ENCODE results near the gene HNF4A.

GRCh38 chr20:44324343-44324742 is 31.2 kb upstream of the HNF4A start:
- TF ChIP-seq CTCF (tag by site-specific recombination; IDR thresholded peaks at IDR 0.05) (no peak), ZNF558 (tag by site-specific recombination; IDR thresholded peaks at IDR 0.05) (no peak), ZNF133 (tag by site-specific recombination; IDR thresholded peaks at IDR 0.05) (no peak), KLF7 (tag by site-specific recombination; IDR thresholded peaks at IDR 0.05; ENCODE audit: borderline replicate concordance) (no peak)
